GM23338 (cell line): ENCODE data around the gene ACKR1.

Source experiments
- EZH2 ChIP-seq: fragments of 200-600 bp; sonication (generic); IDR thresholded peaks from one replicate; pipeline ENCODE4 v1.8.0; 2017; ENCODE audit warnings: antibody characterized with exemption, mild to moderate bottlenecking, low read depth; ENCODE audit not compliant: unreplicated experiment
- EZH2phosphoT487 ChIP-seq: fragments of 200-600 bp; sonication (generic); IDR thresholded peaks from one replicate; pipeline ENCODE4 v1.8.1; 2018; ENCODE audit warnings: antibody characterized with exemption; ENCODE audit not compliant: unreplicated experiment
- ZNF114 ChIP-seq: fragments of 250-450 bp; sonication (Bioruptor Pico); IDR thresholded peaks from 2 replicates; pipeline ENCODE4 v1.5.0; 2020; ENCODE audit warnings: mild to moderate bottlenecking, moderate library complexity
- TF ChIP-seq, protein P1 (sequence below): IDR thresholded peaks from one replicate; pipeline ENCODE4 v1.6.1; 2018; ENCODE audit warnings: antibody characterized with exemption; ENCODE audit not compliant: unreplicated experiment
- TF ChIP-seq, protein P2 (sequence below), 2 experiments: fragments of 200-600 bp in 1 of 2; sonication (generic) in 1 of 2; conservative IDR thresholded peaks; 2 replicates each; pipeline versions ENCODE4 v1.5.1 to v1.6.1; 2016 to 2017; ENCODE audit warnings: antibody characterized with exemption in 2 of 2, low read depth in 2 of 2, mild to moderate bottlenecking in 2 of 2, moderate library complexity in 1 of 2

DNA sequence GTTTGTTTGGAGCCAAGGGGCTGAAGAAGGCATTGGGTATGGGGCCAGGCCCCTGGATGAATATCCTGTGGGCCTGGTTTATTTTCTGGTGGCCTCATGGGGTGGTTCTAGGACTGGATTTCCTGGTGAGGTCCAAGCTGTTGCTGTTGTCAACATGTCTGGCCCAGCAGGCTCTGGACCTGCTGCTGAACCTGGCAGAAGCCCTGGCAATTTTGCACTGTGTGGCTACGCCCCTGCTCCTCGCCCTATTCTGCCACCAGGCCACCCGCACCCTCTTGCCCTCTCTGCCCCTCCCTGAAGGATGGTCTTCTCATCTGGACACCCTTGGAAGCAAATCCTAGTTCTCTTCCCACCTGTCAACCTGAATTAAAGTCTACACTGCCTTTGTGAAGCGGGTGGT is 1.4 kb downstream of the ACKR1 start:
- TF ChIP-seq, protein P1, sequence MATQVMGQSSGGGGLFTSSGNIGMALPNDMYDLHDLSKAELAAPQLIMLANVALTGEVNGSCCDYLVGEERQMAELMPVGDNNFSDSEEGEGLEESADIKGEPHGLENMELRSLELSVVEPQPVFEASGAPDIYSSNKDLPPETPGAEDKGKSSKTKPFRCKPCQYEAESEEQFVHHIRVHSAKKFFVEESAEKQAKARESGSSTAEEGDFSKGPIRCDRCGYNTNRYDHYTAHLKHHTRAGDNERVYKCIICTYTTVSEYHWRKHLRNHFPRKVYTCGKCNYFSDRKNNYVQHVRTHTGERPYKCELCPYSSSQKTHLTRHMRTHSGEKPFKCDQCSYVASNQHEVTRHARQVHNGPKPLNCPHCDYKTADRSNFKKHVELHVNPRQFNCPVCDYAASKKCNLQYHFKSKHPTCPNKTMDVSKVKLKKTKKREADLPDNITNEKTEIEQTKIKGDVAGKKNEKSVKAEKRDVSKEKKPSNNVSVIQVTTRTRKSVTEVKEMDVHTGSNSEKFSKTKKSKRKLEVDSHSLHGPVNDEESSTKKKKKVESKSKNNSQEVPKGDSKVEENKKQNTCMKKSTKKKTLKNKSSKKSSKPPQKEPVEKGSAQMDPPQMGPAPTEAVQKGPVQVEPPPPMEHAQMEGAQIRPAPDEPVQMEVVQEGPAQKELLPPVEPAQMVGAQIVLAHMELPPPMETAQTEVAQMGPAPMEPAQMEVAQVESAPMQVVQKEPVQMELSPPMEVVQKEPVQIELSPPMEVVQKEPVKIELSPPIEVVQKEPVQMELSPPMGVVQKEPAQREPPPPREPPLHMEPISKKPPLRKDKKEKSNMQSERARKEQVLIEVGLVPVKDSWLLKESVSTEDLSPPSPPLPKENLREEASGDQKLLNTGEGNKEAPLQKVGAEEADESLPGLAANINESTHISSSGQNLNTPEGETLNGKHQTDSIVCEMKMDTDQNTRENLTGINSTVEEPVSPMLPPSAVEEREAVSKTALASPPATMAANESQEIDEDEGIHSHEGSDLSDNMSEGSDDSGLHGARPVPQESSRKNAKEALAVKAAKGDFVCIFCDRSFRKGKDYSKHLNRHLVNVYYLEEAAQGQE, result no peak
- TF ChIP-seq, protein P2, sequence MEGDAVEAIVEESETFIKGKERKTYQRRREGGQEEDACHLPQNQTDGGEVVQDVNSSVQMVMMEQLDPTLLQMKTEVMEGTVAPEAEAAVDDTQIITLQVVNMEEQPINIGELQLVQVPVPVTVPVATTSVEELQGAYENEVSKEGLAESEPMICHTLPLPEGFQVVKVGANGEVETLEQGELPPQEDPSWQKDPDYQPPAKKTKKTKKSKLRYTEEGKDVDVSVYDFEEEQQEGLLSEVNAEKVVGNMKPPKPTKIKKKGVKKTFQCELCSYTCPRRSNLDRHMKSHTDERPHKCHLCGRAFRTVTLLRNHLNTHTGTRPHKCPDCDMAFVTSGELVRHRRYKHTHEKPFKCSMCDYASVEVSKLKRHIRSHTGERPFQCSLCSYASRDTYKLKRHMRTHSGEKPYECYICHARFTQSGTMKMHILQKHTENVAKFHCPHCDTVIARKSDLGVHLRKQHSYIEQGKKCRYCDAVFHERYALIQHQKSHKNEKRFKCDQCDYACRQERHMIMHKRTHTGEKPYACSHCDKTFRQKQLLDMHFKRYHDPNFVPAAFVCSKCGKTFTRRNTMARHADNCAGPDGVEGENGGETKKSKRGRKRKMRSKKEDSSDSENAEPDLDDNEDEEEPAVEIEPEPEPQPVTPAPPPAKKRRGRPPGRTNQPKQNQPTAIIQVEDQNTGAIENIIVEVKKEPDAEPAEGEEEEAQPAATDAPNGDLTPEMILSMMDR (conservative IDR thresholded peaks at IDR 0.05; ENCODE audit: low read depth in 2 of 2), result no peak
- no peak for TF ChIP-seq EZH2phosphoT487
- TF ChIP-seq EZH2, result no peak
- TF ChIP-seq ZNF114 (CRISPR knock-in tag), result no peak
